Stromal cell of bone marrow (primary cell): ENCODE measurements around the gene TENM3.
A peak's percentile ranks its signal among the peaks of the same experiment; 100 is the strongest.
"Not testable (repeated sequence)": the region's sequence is repeated elsewhere in the genome, so short reads cannot be mapped to it uniquely, and the experiment has no call there.

Source experiments
- DNase-seq: peaks from one replicate; pipeline ENCODE4 v3.0.0-alpha.2; 2012; ENCODE audit warnings: low read depth

Gene TENM3

GRCh38 chr4:182228991-182229577 is 14.1 kb upstream of the TENM3 start:
- DNase-seq = no peak

GRCh38 chr4:182230256-182230655 is 12.9 kb upstream of the TENM3 start:
- DNase-seq = no peak

DNA sequence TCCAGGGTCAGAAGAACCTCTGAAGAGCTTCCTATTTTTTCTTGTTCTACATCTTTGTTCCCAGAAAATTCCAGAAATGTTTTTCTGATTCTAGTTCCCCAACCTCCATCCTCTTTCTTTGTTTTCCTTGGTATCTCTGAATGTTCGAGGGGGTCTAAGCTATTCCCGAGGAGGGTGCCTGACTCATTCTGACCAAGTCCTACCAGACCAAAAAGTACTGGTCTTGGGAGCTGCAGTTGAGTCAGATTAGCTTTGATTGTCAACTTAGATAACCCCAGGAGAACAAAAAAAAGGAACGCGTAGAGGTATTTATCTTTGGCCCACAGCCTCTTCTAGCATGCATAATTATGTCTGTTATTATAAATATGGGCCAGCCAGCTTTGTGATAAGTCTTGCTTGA is 12.1 kb upstream of the TENM3 start:
- DNase-seq = no peak

DNA sequence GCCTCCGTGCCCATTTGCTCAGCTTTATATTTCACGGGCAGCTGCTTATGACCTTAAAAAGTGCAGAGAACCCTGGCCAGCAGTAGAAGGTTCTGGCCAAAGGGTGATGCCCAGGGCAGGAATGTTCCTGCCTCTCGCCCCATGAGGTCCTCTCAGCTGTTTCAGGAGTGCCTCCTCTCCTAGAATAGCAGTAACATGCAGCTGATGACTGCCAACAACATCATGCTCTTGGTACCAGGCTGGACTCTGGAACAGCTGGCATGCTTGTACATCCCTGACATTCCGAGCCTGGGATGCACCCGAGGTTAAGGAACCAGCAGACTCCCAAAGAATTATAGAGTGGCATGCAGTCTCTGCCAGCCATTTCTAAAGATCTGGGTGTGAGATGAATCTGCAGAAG is 11.7 kb upstream of the TENM3 start:
- no peak for DNase-seq

GRCh38 chr4:182233310-182234090 is 9.7 kb upstream of the TENM3 start:
- DNase-seq = no peak

GRCh38 chr4:182235021-182235795 is 8.0 kb upstream of the TENM3 start:
- no peak for DNase-seq

- no peak for DNase-seq
These were observed 7.0 kb upstream of the TENM3 start for GRCh38 chr4:182236186-182236585.

DNA sequence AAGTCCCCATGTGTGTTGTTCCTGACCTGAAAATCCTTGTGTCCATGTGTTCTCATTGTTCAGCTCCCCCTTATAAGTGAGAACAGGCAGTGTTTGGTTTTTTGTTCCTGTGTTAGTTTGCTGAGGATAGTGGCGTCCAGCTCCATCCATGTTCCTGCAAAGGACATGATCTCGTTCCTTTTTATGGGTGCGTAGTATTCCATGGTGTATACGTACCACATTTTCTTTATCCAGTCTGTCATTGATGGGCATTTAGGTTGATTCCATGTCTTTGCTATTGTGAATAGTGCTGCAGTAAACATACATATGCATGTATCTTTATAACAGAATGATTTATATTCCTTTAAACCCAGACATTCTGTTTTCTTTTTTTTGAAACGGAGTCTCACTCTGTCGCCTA is 6.2 kb upstream of the TENM3 start:
- not testable (repeated sequence) for DNase-seq

DNA sequence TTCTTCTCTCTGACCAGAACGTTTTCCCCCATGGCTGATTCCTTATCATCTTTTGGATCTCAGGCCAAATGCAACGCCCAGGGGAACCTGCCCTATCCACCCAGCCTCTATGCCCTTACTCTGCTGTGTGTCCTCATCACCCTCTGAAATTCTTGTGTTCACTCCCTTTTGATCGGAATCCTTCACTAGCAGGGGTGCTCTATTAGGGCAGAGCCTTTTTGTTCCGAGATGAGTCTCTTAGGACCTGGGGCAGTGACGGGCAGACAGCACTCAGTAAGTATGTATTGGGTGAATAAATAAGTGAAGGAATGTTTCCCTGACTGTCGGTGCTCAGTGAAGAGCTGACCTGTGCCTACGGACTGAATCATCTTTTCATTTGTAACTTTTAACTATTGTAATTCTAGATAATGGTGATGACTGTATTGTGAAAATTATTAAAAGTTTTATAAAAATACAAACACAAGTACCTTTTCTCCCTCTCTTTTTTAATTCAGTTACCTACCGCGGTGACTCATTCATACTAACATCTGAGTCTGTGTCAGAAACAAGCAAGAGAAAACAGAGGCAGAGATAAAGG is 4.8 kb upstream of the TENM3 start:
- no peak for DNase-seq

GRCh38 chr4:182240161-182241130 is 2.8 kb upstream of the TENM3 start:
- peak; percentile 14 for DNase-seq

- DNase-seq = not testable (repeated sequence)
These were observed 942 bp upstream of the TENM3 start for GRCh38 chr4:182242260-182242659.

GRCh38 chr4:182242787-182243186 is 415 bp upstream of the TENM3 start:
- DNase-seq = no peak

DNA sequence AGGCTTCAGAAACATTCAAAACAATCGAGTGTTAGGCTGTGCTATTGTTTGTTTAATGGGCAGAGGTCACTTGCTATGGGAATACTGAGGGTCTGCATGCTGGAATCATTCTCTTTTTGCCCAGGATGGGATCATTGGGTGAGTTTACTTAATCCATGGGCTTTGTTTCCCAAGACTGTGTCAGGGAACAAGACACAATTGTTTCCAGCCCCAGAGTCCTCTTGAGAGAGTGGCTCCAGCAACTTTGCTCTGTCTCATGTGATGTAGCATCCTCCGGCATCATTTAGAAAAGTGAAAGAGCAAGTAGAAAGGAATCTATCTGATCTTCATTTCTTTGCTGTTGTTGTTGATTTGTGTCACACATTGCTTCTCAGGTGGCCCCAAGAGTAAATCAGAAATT is 1.8 kb downstream of the TENM3 start:
- DNase-seq = no peak

DNA sequence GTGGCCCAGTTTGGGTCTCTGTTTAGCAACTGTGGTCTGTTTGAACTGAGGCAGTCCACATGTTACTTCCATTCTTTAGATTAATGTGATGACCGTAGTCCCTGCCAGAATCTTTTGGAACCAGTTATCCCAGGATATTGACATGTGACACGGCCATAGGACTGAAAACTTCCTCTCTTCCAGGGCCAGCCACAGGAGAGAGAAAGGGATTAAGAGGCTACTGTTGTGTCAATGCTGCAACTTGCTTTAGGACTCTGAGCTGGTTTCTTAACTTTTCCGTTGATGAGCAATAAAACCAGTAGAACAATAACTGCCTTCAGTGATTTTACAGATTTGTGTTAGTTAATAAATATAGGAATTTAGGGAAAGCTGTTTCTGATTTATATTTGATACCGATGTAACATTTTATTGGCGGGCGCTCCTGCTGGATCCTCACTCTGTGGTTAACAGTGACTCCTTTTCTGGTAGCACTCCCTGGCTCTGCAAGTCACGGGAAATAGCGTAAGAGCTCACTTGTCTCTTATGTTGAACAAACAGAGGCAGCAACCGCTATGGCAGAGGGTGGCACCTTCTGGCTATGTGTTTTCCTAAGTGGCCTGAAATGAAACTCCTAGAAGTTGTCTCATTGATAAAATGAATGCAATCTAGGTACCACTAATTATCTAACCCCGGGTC is 2.5 kb downstream of the TENM3 start:
- DNase-seq = peak; percentile 13

DNA sequence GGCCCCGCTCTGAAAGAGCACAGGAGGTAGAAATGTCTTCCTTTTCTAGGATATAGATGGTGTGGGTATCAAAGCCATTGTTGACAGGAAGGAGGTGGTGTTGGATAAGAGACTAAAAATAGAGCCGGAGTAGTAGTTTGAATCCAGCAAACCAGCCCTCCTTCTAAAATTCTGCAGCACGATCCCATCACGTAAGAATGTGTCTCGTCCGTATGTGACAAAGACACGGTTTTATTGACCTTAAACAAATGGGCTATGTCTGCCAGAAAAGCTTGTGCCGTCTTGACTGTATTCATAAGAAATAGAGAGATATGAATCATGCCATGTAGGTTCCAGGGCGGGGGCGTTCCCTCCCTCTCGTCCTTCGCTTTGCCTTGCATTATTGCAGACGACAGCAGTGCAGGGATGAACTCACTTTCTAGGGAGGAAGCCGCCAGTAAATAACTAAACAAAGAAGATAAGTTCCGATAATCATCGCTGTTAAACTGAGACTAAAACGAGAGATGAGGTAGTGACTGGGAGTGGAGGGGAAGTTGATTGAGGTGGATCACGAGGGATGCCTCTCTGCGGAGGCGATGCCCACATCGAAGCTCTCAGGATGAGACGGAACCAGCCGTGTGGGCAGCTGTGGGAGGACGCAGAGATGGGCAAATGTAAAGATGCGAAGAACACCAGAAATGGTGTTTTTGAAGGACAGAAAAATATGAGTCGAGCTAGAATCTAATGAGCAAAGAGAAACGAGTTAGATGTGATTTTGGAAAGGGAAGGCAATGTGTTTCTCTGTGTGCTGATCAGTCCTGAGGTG is 3.4 kb downstream of the TENM3 start:
- DNase-seq = no peak

DNA sequence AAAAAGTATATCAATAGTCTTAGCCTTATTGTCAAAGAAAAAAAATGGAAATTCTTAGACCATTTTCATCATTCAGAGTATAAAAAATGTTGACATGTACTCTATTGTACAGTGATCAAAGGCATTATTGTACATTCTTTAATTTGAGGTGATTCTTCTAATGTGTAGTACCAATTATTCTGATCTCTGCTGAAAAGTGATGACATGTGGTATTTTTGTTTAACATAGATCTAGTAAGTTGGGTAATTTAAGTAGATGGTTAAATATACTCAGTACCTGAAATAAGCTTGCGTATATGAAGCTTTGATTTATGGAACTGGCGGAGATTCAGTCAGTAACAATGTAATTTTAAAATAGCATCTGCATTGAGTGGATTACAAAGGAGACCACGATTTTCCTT is 5.1 kb downstream of the TENM3 start:
- no peak for DNase-seq

- no peak for DNase-seq
These were observed 7.2 kb downstream of the TENM3 start for GRCh38 chr4:182250446-182250845.

- DNase-seq = no peak
These were observed 7.9 kb downstream of the TENM3 start for GRCh38 chr4:182251116-182251515.

- no peak for DNase-seq
These were observed 9.0 kb downstream of the TENM3 start for GRCh38 chr4:182252220-182252619.
